CD4-positive, alpha-beta T cell treated with Interleukin-12 subunit alpha and Interleukin-12 subunit beta, for 1 hour (primary cell): ENCODE data around the gene HOXB4.

Experiments
- DNase-seq: peaks from one replicate; pipeline ENCODE4 v3.0.0-alpha.2; 2020

HOXB4 gene

DNA sequence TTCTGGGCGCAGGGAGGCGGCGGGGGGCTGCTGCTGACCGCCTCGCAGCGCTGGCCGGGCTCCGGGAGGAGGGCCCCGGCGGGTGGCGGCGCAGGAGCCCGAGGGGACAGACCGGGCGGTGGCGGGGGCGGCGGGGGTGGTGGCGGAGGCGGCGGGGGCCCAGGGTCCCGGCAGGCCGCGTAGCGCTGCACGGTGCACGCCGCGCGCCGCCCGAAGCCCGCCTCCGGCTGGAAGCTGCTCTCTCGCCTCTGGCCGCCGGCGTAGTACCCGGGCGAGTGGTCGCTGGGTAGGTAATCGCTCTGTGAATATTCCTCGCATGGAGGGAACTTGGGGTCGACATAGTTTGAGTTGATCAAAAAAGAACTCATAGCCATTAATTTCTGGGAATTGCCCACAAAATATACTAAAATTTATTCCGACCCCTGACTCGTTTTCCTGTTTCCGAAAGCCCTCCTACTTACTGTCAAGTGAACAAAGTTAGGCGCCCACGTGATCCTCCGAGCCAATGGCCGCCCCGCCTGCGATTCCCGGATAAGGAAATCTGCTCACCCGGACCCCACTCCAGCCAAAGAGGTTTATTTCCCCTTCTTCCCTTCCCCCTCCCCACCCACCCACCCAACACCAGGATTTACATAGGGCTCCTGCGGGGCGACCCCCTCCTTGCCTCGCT, at the start of gene HOXB4:
HOXB4 (minus strand) TSS at position 405 of the 670 bp plus-strand sequence; CDS start at position 374, 31 bp downstream.
- peak; percentile 75 for DNase-seq

DNA sequence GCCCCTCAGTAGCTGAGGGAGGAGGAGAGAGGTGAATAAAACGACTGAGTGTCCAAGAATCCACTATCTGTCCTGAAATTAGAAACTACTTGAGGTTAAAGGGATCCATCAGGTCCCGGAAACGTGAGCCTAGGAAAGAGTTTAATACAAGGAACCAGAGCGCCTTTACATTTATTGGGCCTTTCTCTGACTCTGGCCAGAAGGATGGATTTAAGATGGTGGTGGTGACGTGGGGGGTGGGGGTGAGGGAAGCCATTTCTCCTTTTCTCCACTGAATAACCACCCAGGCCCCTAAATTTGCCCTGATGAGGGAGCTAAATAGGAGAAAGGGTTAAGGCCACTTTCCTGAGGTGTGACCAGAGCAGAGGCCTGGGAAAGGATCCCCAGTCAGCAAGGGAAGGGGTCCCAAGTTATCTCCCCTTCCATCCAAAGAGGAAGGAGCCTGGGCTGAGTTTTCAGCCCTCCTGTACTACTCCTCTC, 49.0 kb upstream of the HOXB4 start:
- DNase-seq = no peak

DNA sequence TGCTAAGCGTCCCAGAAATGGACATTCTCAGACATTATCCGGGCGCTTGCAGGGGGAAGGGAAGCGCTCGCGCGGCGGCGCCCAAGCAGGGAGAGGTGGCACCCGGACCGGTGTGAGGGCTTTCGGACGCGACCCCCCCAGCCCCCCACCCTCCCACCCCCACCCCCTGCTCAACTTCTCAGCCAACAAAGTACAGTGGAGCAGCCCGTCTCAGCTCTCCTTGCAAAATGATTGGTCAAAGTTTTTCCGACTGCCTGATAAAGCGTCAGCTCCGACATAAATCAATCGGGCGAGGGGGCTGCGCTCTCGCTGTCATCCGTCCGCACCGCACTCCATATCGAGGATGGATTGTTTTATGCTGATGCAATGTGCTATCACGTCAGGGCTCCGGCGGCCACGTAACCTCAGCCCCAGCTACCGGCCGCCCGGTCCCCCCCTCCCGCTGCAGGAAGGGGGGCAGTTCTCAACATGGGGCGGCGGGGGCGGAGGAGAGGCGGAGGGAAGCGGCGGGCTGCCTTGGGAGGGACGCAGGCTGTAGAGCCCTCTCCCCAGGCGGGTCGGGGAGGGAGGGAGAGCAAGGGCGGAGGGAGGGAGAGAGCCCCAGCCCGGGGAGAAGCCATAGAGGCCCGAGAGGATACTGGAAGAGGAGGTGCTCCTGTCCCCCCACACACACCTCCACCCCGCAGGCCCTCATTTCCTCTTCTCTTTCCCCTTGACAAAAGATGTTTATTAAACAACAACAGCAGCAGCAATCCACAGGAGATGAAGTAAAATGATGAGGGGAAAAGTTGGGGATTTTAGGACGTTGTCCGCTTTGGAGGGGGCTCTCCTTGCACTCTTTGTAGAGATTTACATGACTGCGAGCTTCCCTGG, 48.3 kb upstream of the HOXB4 start, which contains the start of gene HOXB9:
HOXB9 (minus strand) TSS at position 114 of the 873 bp plus-strand sequence; CDS start at position 25, 89 bp downstream.
- peak; percentile 52 for DNase-seq

DNA sequence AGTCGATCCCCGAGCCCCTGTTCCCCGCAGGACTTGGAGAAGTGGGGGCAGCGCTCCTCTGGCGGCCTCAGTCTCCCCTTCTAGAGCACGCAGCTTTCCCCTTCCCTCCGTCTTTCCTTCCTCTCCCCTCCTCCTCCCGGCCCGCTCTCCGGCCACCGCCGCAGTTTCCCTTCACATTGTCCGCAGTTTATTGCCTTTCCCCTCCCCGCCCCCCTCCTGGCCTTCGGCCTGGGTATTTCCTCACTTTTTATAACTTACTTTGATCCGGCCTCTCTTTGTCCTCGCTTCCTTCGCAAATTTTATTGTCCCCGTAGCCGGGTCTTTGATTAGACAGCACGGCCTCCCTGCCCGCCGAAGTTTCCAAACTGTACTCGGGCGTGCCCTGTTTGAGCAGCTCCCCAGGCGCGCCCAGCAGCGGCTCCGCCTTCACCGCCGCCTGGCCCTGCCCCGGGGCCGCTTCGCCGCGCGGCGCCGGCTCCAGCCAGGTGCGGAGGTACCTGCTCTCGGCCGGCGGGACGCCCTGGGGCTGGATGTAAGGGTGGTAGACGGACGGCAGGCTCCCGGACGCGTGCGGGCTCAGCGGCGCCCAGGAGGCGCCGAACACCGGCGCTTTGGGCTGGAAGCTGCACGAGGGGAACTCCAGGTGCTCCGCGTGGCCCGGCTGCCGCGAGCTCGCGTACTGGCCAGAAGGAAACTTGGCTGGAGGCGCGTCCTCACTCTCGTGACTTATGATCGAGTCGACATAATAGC, 47.5 kb upstream of the HOXB4 start:
- peak; percentile 46 for DNase-seq

DNA sequence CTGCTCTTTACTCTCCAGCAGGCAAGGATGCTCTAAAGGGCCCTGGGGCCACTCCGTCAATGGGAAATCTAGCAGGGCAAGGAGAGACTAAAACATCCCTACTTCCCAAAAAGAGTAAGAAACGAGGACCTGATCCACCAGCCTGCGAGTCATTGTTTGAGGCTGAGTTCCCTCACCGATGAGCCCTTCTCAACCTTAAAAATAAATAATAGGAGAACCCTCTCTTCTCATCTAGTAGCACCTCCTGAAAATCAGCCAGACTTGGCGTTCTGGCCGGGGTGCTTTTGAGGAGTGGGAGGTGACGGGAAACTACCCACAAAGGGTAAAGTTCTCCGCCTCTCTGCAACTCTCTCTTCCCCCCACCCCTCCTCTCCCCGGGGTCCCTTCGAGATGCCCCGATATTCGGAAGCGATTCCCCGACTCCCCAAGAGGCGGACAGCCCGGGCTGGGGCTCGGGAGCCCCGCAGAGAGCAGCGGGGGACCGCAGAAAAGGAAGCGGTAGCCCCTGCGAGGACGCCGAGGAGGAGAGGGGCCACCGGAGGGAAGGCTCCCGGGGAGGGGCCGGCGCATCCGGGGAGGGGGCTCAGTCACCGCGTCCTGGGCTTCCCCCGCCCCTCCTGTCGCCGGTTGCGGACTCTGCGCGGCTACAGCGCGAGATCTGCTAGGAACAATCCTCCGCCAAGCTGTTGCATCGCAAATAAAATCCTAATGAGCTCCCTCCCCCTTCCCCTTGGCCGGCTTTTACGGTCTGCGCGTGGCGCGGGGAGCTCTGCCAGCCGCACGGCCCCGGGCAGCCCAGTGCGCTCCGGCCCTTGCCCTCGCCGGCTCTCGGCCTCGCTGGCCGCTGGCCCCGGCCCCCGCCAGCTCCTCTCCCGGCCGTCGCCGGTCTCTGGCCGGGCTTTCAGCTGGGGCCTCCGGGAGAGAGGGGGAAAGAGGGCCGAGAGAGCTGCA, 46.7 kb upstream of the HOXB4 start:
- DNase-seq = peak; percentile 37

DNA sequence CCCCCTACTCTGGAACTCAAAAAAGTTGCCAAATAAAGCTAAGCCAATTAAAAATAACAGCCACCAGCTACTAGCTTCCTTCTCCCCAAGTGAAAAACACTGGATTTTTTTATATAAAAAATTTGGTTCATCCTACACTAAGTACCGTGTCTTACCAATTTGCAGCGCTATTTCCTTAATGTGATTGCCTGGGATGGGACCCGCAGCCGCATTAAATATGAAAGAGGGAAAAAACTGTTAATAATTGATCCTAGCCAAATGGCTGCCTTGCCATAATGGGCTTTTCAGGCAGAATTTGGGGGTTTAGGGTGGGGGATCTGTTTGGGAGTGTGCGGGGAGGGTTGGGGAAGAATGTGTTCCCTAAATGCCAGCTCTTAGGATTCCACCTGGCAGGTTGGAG, 46.0 kb upstream of the HOXB4 start:
- DNase-seq = no peak

DNA sequence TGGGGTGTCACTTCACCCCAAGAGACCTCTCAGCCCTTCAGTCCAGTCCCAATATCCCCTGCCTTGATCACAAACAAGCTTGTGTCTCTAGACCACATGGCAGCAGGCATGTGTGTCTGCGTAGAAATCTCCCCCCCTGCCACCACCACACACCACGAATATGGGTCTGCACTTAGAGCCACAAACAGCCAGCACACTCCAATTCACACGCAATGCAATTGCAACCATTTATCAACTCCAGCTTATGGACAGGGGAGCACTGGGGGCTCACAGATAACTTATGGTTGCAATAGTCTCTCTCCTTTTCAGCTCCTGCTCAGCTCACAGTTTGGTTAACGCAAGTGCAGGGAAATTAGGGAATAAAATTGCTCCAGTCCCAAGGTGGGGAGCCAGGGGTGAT, 45.4 kb upstream of the HOXB4 start:
- no peak for DNase-seq

DNA sequence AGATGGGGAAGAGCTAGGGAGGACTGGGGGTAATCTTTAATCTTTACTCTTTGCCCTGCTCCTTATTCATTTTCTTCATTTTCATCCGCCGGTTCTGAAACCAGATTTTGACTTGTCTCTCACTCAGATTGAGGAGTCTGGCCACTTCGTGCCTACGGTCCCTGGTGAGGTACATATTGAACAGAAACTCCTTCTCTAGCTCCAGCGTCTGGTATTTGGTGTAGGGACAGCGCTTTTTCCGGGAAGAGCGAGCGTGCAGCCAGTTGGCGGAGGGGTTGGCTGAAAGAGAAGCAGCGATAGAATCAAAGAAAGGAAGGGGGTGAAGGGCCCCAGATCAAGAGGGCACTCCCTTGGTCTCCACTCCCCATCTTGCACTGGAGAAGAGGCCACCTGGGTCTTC, 44.7 kb upstream of the HOXB4 start:
- no peak for DNase-seq

DNA sequence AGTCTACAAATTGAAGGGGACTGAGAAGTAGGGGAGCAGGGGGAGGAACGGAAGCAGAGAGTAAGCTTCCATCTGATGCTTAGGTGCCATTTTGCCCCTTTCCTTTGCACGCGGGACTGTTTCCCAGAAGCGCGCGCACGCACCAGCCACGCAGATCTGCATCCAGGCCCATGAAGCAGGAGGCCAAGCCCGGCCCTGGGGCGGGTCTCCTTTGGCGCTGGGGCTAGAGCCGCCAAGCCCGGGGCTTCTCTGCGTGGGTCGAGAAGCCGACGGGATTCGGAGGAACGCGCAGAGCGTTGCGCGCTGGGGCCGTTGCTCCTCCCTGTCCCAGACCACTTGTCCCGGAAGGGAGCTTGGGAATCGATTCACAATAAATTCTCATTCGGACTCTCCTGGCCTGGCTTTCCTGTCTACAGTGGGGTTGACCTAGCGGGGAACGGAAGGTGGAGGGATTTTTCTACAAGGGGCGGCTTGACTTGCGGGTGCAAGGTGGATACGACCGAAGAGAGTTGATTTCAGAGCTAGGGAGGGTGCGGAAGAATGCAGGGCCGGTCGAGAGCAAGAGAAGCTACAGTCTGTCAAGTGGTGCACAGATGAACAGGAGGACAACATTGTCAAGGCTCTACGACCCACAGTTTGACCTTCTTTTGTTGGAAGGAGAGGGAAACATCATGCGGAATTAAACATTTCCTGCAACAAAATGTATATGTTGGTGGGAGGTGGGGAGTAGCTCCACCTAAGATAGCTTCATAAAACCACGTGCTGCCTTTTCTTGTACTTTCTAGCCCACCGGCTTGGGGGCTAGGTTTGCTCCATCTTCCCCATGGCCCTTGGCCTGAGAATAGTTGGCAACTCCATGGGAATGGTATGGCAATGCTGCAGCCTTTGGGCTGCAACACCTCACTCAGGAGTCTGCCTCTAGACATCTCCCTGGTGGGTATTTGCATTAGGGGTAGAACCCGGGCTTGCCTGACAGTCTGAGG, 43.6 kb upstream of the HOXB4 start:
- no peak for DNase-seq

DNA sequence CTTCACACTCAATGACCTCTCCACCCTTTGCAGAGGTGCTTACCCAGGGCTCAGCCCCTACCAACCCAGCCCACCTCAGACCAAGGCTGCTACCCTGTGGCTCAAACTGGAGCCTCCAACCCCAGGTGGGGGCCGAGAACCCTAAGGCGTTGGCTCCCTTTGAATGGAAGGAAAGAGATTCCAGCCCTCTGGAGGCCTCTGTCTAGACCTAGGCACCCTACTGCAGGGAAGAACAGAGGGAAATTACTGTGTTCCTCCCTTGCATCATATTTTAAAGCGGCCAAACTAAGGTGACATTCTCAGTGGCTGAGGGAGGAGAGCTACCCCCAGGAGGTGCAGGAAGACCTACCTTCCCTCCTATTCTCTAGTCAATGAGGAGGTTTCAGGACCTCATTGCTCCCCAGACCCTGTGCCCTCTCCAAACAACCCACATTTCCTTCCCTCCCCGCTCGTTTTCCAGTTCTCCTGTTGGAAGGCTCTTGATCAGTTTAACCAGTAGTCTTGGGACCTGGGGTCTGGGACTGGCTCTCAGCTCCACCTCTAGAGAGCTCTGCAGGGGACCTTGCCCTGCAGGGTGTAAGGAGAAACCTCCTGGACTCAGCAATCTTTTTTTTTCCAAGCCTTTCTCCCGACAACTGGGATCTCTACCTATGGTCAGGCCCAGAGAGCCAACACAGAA, 42.5 kb upstream of the HOXB4 start:
- no peak for DNase-seq

DNA sequence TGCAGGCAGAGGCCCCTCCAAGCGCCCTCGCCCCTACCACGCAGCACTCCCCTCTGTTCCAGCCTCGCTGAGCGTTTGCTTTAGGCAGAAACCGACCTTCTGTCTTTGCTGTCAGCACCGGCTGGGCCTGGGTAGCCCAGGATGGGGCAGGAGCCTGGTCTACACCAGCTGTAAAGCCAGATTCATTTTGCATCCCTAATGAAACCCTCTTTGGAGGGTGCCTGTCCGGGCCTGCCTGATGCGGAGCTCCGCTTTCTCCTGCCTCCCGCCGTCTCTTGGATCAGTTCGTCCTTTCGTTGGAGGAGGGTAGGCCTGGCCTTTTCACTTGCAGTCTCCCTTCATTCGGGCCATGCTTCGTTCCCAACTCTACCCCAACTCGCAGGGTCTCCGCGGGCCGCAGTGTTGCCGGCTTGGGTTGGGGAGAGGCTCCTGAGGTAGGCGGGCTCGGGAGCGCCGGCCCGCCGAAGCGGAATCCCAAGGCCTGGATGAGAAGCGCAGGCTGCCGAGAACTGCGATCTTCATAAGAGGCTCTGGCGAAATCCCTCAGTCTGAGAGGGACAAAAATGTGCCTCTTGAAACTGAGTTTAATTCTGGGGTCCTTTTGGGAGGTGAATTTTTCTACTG, 41.8 kb upstream of the HOXB4 start:
- no peak for DNase-seq

DNA sequence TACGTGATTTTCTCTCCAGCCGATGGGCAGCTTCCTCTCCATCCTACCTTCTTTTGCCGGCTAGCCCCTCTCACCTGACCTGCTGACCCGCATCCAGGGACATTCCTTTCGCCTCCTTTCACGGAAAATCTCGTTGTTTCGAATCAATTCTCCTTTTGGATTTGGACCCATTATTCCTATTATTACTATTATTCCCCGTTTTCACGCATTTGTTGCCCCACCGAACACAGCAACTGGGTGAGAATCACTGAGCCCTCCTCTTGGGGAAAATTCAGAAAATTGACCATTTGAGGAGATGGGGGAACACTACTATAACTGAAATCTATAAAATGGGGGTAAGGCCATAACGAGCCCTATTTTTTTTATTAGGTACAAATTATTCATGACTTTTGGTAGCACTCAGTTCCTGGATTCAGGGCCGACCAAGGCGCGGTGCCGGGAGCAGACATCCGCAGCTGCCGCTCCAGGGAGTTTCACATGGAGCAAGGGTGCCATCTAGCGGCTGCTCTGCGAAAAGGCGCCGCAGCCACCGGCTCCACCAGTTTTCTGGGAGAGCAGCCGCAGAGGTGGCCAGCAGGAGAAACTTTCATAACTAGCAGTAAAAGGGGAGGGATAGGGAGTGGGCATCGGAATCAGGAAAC, 40.2 kb upstream of the HOXB4 start:
- DNase-seq = peak; percentile 86

DNA sequence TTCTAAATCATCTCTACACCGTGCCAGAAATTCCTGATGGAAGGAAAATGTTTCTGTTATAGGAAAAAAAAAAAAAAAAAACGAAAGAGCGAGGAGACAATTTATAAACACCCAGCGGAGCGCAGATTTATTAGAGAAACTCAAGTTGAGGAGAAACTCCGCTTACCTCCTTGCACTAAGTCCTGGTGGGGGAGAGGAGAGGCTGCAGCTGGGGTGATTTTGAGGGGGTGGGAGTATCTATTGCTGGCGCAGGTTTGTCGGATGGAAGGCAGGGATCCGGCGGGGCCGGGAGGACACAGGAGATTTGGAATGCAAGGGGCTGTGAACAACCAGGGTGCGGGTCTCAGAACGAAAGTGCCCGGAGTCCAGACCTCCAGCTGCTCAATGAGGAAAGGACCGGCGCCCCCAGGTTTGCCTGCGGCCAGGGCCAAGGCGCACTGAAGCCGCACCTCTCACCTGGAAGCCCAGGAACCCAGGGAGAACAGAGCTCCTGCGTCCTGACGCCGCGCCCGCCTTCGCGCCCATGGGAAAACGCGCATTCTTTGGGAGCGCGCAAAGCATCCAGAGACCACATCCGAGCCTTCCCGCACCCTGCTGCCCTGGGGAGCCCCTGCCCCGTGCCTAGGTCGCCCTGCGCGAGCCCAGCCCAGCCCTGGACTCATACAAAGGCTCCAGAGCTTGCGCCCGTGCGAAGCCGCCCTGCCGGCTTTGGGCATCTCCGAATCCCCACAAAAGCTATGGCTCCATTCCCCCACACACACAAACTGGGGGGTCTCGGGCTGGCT, 39.5 kb upstream of the HOXB4 start:
- DNase-seq = no peak

DNA sequence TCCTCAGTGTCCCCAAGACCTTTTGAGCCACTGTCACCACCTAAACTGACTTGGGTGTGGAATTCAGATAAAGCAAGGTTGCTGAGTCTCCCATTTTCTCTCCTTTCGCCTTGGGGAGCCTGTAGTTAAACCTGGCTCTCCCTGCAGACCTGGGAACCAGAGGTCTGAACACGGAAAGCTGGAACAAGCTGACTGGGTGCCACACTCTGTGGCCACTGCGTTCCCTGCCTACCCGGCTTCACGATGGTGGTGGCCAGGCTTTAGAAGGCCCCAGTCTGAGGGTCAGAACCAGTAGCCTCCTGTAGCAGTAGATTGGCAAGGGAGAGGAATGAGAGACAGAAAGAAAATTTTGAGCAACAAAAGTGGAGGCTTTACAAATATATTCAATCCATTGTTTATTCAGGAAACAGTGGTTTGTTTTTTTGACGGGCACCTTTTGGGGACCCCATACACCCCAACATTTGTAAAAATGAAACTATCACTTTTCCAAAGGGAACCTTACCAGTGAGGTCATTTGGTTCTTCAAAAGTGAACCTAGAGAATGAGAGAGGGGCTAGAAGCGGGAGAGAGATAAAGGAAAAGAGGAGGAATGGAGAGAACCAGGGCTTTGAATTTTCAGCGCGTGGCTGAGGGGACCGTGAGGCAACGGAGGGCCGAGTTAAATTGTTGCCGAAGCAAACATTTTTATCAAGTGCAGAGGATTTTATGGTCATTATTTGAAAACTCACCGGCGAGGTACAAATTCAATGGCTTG, 38.7 kb upstream of the HOXB4 start:
- DNase-seq = no peak

DNA sequence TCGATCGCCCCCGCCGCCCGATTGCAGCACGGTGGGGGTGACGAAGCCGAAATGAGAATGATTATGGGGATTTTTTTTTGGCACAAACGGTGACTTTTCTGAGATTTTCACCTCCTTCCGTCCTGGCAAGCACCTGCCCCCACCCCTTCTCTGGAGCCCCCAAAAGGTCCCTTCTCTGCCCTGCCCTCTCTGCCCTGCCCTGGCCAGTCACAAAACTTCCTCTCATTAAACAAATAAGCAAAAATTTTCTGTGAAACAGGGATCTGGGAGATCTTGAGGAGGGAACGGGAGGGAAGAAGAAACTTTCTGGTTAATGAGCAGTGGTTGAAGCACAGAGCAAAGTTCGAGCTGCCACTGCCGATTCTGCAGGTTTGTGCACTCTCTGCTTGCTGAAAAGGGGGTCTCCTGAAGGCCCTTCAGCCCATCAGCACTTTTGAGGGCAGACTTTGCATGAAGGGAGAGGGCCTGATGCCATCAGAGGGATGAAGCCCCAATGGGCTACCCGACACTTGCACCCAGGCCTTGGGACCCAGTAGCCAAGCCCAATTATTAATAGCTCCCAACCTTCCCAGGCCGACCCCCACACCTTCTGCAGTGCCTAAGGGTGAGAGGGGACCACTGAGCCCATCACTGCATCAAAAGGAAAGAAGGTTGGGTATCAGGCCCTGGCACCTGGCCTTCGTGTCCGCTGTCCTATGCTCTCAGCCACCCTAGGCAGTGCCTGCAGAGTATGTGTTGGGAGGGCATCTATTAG, 38.0 kb upstream of the HOXB4 start:
- no peak for DNase-seq

DNA sequence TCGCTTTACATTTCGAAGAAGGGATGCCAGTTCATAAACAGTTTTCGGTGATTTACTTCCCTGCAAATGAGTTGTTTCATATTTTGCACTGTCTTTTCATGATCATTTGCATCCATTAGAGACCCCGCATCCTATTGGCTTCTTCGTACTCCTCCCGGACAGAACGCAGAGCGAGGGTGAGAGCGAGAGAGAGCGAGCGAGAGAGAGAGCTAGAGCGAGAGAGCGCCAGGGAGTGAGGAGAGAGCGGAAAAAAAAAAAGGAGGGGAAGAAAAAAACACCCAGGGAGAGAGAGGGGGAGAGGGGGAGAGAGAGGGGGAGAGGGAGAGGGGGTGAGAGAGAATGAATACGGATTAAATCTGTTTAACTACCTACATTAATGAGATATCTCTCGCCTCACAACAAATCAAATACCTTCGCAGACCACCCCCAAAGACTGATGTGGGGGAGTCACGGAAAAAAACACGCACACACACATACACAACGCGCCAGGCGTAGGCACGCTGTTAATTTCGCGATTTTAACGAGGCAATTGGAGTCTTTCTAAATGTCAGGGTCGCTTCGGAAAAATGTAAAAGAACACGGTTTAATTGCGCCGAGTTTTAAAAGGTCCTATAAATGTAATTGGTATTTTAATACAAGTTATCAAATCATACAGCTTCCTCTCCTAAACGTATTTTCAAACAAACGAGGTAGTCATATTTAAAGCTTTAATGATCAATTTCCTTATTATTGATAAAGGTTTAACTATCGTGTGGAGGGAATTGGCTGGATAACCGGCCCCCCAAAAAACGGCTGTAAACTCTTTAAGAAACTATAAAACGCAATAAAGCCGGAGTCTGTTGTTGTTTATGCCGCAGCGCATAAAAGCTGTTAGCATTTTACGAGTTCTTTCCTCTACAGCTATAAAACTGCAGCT, 37.2 kb upstream of the HOXB4 start, which contains the start of gene HOXB8:
HOXB8 (minus strand) TSS at position 246 of the 916 bp plus-strand sequence. CDS start 588 bp downstream, outside the sequence.
- DNase-seq = no peak
